ENCODE data around the gene WFS1.
A peak's percentile ranks its signal among the peaks of the same experiment; 100 is the strongest.

WFS1 gene

GRCh38 chr4:6273661-6273990, 4.0 kb downstream of the WFS1 start:
- no peak for TF ChIP-seq CTCF (IDR thresholded peaks at IDR 0.05; ENCODE audit: borderline replicate concordance, control extremely low read depth, extremely low read depth, insufficient read depth, missing control alignments)
- no peak for DNase-seq (ENCODE audit: low spot score)
- in situ Hi-C loops (cut with MboI; ENCODE audit: low sequenced_read_pairs, unreplicated experiment) = no loop called here

GRCh38 chr4:6275351-6275750, 5.7 kb downstream of the WFS1 start:
- in situ Hi-C loops (cut with MboI; ENCODE audit: low sequenced_read_pairs, unreplicated experiment) = no loop called here
- DNase-seq (ENCODE audit: low spot score) = no peak
- TF ChIP-seq CTCF (IDR thresholded peaks at IDR 0.05; ENCODE audit: borderline replicate concordance, control extremely low read depth, extremely low read depth, insufficient read depth, missing control alignments) = no peak

- no peak for TF ChIP-seq CTCF (IDR thresholded peaks at IDR 0.05; ENCODE audit: borderline replicate concordance, control extremely low read depth, extremely low read depth, insufficient read depth, missing control alignments)
- in situ Hi-C loops (cut with MboI; ENCODE audit: low sequenced_read_pairs, unreplicated experiment) = no loop called here
- DNase-seq (ENCODE audit: low spot score) = no peak
Observed at GRCh38 chr4:6275898-6276806, 6.5 kb downstream of the WFS1 start.

GRCh38 chr4:6277139-6277802, 7.6 kb downstream of the WFS1 start:
- TF ChIP-seq CTCF (IDR thresholded peaks at IDR 0.05; ENCODE audit: borderline replicate concordance, control extremely low read depth, extremely low read depth, insufficient read depth, missing control alignments) = no peak
- no peak for DNase-seq (ENCODE audit: low spot score)
- in situ Hi-C loops (cut with MboI; ENCODE audit: low sequenced_read_pairs, unreplicated experiment) = no loop called here

GRCh38 chr4:6277935-6278800, 8.5 kb downstream of the WFS1 start:
- no peak for DNase-seq (ENCODE audit: low spot score)
- in situ Hi-C loops (cut with MboI; ENCODE audit: low sequenced_read_pairs, unreplicated experiment) = no loop called here
- TF ChIP-seq CTCF (IDR thresholded peaks at IDR 0.05; ENCODE audit: borderline replicate concordance, control extremely low read depth, extremely low read depth, insufficient read depth, missing control alignments) = no peak

- DNase-seq (ENCODE audit: low spot score) = peak; percentile 74
- in situ Hi-C loops (cut with MboI; ENCODE audit: low sequenced_read_pairs, unreplicated experiment) = no loop called here
- no peak for TF ChIP-seq CTCF (IDR thresholded peaks at IDR 0.05; ENCODE audit: borderline replicate concordance, control extremely low read depth, extremely low read depth, insufficient read depth, missing control alignments)
Observed at GRCh38 chr4:6278801-6279197, 9.1 kb downstream of the WFS1 start.

All from GM13976 (cell line).